ACHN (cell line): ENCODE results near the gene CLASRP.
"Not testable (repeated sequence)": the region's sequence is repeated elsewhere in the genome, so short reads cannot be mapped to it uniquely, and the experiment has no call there.

Experiments used
- DNase-seq: peaks from one replicate; pipeline ENCODE4 v3.0.0-alpha.2; 2015
- in situ Hi-C: cut with HindIII; loops from 2 replicates; pipeline ENCODE4 v1.10.0; 2017; ENCODE audit warnings: low sequenced_read_pairs, low pct_ligation_motif_present, low pct_unique_long_range_greater_than_20kb

CLASRP gene

DNA sequence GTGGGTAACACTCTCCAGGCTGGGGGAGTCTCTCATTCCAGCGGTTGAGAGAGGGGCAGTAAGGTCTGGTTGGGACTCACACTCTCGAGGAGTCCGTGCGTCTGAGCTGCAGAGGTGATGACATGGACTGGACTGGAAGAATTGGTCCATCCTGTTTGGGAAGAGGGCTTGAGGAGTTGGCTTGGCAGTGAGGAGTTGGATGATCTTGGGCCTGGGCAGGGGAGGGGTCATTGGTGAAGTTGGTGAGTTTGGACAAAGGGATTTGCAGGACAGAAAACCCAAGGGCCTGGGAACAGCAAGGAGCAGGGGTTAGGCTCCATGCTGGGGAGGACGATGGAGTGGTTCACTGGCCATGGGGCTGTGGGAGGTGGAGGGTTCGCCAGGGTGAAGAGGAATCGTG, 57.9 kb downstream of the CLASRP start:
- DNase-seq = no peak
- in situ Hi-C loops = no loop called here

DNA sequence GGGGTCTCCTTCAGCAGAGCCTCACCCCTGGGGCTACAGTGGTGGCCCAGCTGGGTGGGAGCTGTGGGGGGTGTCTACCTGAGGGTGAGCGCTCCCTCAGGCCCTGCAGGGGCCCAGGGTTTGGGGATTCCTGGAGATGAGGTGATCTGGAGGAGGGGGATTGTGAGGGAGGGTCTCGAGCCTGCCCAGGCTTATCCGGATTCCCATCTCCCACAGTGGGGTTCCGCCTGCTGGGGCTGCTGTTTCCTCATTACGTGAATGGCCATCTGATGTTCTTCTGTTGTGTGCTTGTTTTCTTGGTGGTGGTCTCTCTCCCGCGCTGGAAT, 58.6 kb downstream of the CLASRP start:
- DNase-seq = no peak
- in situ Hi-C loops = no loop called here

DNA sequence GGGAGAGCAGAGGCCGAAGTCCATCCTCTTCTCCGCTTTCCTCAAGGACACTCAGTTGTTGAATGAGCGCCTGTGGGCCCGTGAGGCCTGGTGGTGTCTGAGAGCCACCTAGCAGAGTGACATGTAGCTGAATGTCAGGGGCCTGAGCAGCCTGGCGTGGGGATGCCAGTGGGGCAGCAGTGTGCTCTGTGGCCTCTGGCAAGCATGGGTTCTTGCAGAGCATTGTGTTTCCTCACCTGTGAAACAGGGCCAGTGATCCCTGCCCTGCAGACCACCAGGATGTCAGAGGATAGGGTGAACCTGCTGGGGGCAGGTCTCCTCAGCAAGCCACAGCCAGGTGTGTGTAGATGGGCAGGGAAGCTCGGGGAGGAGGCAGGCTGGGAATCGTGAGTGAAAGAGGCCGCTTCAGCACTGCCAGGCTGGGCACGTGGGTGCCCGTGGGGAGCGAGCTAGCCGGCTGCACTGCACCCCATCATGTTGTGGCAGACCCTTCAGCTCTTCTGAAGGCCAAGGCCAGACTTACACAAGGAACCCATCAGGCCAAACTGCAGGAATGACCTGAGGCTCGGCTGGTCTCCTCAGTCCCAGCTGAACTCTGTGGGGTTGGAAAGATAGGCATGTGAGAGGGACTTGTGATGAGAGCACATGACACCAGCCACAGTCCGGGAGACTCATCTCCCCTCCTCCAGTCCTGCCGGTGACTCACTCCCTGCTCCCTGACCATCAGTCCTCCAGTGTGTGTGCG, 59.1 kb downstream of the CLASRP start:
- DNase-seq = peak; percentile 88
- in situ Hi-C loops = no loop called here

DNA sequence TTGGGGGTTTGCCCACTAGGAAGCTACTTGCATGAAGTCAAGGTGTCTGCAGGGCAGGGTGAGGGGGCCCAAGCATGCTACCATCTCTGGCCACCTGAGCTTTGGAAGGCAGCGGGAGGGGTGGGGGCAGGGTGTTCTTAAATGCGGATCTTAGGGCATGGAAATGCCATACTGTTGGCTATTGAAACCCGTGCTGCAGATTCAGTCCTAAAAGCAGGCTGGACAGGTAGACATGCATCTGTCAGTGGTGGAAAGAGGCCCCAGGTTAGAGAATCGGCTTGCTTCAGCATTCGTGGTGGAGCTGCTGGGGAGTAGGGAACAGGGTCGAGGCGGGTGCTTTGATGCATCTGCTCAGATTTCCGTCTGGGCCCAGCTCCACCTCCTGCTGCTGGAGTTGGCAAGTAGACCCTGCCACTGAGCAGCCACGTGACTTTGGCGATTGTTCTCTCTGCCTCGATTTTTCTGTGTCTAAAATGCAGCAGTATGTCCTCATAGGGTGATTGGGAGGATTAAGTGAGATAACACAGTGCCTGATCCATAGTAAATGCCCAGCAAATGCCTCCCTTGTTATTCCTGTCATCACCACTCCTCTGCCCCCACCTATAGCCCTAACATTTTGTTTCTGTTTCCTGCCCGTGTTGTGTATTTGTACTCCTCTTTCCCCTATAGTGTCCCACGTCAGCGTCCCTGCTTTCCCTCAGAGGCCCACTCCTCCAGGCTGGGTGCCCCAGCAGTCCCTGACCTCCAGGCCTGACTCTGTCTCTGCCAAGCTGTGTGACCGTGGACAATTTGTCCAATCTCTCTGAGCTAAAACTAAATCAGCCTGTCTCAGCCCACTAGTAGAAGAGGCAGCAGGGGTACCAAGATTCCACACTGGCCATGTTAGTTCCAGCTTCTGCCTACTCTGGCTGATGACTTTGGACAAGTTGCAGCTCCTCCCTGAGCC, 59.9 kb downstream of the CLASRP start:
- in situ Hi-C loops = no loop called here
- no peak for DNase-seq

DNA sequence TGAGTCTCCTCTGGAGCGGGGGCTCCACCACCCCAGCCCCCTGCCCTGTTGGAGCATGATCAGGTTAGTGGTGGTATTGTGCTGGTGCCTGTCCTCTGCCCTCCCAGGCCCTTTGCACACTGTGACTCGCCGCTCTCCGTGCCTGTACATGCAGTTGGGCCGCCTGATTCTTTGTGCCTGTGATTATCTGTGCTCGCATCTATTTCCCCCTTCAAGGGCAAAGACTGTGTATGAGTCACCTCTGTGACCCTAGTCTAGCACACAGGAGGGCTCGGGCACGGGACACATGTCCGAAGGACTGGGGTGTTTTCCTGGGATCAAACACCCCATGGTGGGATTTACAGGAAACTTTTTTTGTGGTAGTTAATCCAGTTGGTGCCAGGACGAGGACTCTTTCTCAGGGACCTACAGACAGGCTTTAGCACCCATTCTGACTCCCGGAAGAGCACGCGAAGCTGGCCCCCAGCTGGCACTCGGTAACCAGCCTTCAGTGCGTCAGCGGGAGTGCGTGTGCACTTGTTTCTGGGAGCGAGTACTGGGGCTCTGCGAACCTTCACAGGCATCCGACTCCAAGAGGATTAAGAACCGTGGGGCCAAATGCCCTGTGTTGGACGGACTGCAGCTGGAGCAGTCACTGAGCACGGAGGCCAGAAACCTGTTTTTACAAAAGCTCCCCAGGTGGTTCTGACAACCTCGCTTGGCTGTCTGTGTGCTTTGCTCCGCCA, 60.8 kb downstream of the CLASRP start:
- in situ Hi-C loops = no loop called here
- DNase-seq = no peak

DNA sequence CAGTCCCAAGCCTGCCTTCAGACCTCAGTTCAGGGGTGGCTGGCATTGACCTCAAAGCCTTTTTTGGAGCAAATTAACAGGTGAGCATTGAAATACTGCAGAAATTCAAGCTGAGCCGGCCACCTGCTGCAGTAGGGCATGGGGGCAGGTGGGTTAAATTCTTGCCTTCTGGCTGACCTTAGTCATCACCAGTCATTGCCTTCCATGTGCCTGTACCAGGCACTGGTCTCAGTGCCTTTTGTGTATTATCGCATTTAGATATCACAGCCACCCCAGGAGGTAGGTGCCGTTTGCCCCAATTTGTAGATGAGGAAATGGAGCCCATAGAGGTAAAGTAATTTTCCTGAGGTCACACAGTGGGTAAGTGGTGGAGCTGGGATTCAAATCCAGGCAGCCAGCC, 61.4 kb downstream of the CLASRP start:
- no peak for DNase-seq
- in situ Hi-C loops = no loop called here

DNA sequence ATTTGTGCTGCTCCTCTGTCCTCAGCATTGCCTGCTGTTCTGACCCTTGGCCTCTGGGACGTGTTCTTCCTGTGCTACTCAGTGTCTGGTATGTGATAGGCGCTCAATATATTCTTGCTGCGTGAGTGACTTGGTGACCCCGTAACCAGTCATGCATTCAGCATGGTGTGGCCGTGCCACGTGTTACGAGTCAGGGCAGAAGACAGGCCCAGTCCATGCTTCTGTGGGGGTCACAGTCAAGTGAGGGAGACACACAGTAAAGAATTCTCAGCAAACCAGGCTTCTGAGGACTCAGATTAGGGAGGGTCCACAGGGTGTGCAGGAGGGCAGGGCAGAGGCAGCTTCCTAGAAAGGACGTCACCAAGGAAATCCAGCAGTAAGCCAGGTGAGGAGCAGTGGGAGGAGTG, 62.0 kb downstream of the CLASRP start:
- in situ Hi-C loops = no loop called here
- DNase-seq = no peak

DNA sequence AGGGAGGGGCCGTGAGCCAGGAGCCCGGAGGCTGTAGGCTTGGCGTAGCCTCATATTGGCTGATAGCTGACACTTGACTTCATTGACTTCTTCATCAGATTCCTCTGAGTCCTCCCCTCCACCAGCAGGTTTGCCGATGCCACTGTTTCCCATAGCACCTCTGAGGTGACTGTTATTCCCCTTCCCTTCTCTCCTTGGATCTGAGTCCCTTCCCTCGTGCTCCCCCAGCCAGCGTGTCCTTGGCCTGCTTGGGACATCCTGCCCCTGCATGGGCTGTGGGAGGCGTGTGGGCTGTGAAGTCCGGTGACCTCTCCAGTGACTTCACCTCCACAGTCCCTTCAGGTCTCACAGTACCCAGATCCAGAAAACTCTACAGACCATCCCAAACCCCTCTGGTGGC, 63.0 kb downstream of the CLASRP start:
- in situ Hi-C loops = no loop called here
- no peak for DNase-seq

DNA sequence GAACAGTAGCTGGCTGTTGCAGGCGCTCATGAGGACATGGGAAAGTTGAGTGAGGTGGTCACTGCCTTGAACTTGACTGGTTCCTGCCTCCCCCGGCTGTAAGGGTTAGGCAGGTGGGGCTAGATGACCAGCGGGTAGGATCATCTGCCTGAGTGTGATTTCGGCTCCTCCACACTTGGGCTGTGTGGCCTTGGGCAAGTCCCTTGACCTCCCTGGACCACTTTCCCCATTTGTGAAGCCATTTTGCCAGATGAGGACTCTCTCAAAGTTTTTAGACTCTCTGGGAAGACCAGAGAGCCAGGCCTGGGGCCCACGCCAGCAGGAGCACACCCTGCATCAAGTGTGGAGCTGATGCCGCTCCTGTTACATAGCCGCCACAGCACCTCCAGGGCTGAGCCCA, 63.6 kb downstream of the CLASRP start:
- in situ Hi-C loops = no loop called here
- DNase-seq = no peak

DNA sequence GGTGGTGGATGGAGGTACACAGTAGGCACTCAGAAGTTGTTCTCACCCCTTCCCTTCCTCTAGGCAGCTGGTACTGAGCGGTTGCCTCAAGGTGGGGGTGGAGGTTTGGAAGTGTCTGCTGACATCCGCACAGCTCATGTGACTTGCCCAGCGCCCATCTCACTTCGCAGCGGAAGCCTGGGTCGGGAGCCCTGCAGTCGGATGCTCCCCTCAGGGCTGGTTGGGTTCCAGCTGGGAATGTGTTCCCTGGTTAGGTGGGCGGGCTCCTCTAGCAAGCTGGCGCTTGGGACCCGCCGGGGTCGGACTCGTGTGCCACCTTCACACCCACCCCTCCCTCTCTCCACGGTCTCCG, 64.3 kb downstream of the CLASRP start:
- DNase-seq = no peak
- in situ Hi-C loops = no loop called here

DNA sequence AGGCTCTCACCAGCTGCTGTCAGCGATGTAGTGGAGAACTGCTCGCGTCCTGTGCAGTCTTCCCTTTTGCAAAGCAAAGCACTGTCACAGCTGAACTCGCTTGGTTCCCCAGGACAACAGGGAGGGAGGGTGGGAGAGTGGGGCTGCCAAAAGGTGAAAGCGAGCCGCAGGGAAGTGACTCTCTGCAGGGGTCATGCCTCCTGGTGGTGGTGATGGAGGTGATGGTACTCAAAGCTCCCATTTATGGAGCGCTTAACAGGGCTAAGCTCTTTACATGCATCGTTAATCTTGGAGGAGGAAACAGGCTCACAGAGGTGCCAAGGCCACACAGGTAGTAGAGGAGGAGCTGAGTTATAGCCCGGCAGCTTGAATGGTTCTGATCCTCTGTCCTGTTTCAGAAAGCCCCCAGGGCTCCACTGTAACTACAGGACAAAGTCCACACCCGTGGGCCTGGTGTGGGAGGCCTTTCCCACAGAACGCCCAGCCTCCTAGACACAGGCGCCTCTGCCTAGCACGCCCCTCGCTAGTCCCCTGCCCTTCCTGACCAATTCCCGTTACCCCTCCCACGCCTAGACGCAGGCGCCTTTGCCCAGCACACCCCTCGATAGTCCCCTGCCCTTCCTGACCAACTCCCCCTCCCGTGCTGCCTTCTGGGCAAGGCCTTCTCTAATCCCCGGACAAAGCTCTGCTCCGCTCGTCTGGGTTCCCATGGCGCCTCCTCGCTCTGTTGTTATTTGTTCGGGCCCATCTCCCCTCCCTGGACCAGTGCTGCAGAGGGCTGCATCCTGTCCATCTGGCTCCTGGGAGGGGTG, 64.9 kb downstream of the CLASRP start:
- in situ Hi-C loops = no loop called here
- DNase-seq = no peak

DNA sequence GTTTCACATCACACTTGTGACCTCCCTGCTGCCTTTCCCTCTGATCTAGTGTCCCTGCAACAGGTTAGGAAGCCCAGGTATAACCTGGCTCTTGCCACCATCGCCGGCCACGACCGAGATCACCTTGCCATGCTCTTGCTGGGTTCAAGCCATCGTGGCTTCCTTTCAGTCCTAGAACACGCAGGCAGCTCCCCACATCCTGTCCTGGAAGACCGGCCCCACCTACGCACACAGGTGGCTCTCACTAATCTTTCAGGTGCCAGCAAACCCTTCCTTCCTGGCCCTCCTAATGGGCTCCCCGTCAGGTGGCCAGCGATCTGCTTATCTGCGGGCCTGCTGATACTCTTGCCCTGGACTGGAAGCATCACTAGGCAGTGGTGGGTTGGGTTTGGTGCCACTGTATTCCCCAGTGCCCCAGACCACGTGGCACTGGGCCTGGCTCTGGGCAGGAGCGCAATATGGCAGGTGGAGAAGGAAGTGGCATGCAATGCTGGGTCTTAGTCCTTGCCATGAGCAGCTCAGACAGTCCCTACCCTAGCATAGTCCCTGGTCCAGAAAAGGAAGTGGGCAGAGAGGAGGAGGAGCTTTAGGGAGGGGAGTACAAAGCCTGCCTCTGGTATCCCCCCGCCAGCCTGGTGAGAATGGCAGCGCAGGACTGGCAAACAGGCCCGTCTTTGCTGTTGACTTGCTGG, 66.0 kb downstream of the CLASRP start:
- in situ Hi-C loops = no loop called here
- DNase-seq = no peak

DNA sequence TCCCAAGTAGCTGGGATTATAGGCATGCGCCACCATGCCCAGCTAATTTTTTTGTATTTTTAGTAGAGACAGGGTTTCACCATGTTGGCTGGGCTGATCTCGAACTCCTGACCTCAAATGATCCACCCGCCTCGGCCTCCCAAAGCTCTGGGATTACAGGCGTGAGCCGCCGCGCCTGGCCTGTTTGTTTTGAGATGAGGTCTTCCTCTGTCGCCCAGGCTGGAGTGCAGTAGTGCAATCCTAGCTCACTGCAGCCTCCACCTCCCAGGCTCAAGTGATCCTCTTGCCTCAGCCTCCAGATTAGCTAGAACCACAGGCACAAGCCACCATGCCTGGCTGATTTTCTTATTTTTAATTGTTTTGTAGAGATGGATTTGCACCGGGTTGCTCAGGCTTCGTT, 67.5 kb downstream of the CLASRP start:
- in situ Hi-C loops, DNase-seq: not testable (repeated sequence)

DNA sequence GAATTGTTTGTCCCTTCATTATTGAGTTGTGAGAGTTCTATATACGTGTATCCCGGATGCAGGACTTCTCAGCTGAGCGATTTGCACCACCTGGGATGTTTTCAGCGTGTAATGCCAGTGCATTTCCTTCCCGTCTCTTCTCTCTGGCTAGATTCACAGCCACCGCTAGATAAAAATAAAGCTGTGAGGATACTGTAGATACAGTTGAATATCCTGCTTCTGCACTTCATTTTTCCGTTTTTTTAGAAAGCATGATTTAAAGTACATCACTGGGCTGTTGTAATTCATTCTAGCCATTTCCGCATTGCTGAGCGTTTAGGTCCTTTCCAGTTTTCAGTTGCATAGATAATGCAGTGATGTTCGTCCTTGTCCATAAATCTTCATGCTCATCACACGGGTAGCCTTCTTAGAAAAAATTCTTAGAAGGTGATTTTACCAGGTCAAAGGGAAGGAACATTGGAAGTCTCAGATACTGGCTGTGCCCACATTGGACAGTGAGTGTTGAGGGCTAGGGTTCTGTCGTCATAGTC, 68.8 kb downstream of the CLASRP start:
- in situ Hi-C loops = no loop called here
- no peak for DNase-seq

DNA sequence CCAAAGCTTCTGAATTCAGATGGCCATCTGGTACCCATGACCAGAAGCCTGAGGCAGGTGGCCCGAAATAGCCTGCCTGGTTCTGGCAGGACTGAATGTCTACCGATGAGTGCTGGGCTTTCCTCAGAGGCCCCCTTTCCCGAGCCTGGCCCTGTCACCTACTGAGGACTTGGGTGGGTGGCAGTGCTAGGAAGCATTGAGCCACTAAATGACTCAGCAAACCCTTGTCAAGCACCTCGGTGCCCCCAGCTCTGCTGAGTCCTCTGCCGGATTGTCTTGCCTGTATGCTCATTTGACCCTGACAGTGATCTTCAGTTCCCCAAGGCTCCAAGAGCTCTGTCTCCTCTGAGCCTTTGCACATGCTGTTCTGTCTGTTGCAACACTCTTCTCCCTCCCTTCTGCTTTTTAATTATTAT, 72.0 kb downstream of the CLASRP start:
- DNase-seq = no peak
- in situ Hi-C loops = no loop called here

DNA sequence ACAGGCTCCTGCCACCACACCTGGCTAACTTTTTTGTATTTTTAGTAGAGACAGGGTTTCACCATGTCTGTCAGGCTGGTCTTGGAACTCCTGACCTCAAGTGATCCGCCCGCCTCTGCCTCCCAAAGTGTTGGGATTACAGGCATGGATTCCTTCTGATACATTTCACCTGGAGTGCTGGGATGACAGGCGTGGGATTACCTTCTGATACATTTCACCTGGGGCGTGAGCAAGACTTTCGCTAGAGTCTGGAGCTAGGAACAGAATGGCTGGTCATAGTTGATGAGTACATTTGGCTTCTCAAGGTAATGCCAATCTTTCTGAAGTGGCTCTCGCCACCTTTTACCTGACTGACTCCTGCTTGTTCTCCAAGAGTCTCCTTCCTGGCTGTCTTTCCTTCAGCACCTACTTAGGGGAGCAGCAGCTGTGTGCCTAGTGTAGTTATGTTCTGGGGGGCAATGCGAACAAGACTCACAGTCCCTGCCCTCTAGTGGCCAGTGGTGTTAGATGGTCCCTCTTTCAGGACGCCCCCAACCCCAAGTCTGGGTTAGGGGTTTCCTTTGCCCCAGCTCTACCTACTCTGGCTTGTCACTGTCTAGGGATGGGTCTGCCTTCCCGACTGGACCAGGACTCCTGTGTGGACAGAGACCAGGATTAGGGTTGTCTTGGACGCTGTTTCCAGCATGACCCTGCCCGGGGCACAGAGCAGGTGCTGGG, 73.4 kb downstream of the CLASRP start:
- DNase-seq = no peak
- in situ Hi-C loops = no loop called here

DNA sequence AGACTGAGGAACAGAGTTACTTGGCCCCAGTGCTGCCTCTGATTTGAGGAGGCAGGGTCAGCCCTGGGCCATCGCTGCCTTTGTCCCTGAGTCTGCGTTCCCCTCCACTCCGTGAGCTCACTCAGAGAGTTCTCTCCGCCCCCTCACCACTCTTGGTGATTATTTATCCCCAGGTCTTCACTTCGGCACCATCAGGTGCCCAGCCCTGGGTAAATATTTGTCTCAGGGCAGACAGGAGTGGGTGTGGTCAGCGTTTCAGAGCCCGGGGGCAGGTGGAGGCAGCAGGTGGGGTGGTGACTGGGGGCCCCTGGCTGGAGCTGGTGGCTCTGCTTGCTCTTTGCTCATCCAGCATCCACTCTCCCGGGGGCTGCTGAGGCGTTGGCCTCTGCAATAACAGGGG, 74.8 kb downstream of the CLASRP start:
- in situ Hi-C loops = no loop called here
- no peak for DNase-seq
